ENCODE data around the gene RSPH1.
A peak's percentile ranks its signal among the peaks of the same experiment; 100 is the strongest.

RSPH1 gene

GRCh38 chr21:42486531-42486930 lies 9.5 kb downstream of the RSPH1 start:
- Histone ChIP-seq H3K27ac (no peak overlapping the region), H3K4me3 (no peak overlapping the region)
- DNase-seq (ENCODE audit: low spot score) = no peak
- TF ChIP-seq CTCF (IDR thresholded peaks at IDR 0.05) = no peak

- TF ChIP-seq CTCF (IDR thresholded peaks at IDR 0.05) = no peak
- no peak for DNase-seq (ENCODE audit: low spot score)
- Histone ChIP-seq H3K27ac (no peak overlapping the region), H3K4me3 (no peak overlapping the region)
Observed at GRCh38 chr21:42486072-42486471, 10.0 kb downstream of the RSPH1 start.

- H3K27ac ChIP-seq = no peak overlapping the region
- TF ChIP-seq CTCF (IDR thresholded peaks at IDR 0.05) = no peak
- DNase-seq (ENCODE audit: low spot score) = no peak
- no peak overlapping the region for H3K4me3 ChIP-seq
Observed at GRCh38 chr21:42484966-42485365, 11.1 kb downstream of the RSPH1 start.

- no peak for TF ChIP-seq CTCF (IDR thresholded peaks at IDR 0.05)
- DNase-seq (ENCODE audit: low spot score) = no peak
- no peak overlapping the region for H3K27ac ChIP-seq
- no peak overlapping the region for H3K4me3 ChIP-seq
Observed at GRCh38 chr21:42481169-42481568, 14.9 kb downstream of the RSPH1 start.

- DNase-seq (ENCODE audit: low spot score) = peak; percentile 26
- TF ChIP-seq CTCF (IDR thresholded peaks at IDR 0.05) = no peak
- H3K27ac ChIP-seq = no peak overlapping the region
Observed at GRCh38 chr21:42480736-42481135, 15.3 kb downstream of the RSPH1 start.

GRCh38 chr21:42479582-42479981 lies 16.4 kb downstream of the RSPH1 start:
- peak; percentile 7 for DNase-seq (ENCODE audit: low spot score)
- Histone ChIP-seq H3K27ac (no peak overlapping the region), H3K4me3 (no peak overlapping the region)
- no peak for TF ChIP-seq CTCF (IDR thresholded peaks at IDR 0.05)

More at GRCh38 chr21:42480736-42481135, 15.3 kb downstream of the RSPH1 start:
- no peak overlapping the region for H3K4me3 ChIP-seq

GRCh38 chr21:42478504-42478903 lies 17.5 kb downstream of the RSPH1 start:
- Histone ChIP-seq H3K27ac (no peak overlapping the region), H3K4me3 (no peak overlapping the region)
- no peak for TF ChIP-seq CTCF (IDR thresholded peaks at IDR 0.05)
- peak; percentile 29 for DNase-seq (ENCODE audit: low spot score)
